Measurements from ENCODE around the gene DPP9.

GRCh38 chr19:4703671-4704316 lies 19.8 kb downstream of the DPP9 start:
- no peak for TF ChIP-seq GATA2 (IDR thresholded peaks at IDR 0.05; ENCODE audit: low read depth, low read length)
- no peak for TF ChIP-seq GATA3 (IDR thresholded peaks at IDR 0.05; ENCODE audit: low read depth, low read length)
